GM21447 (cell line): ENCODE results near the gene TCEAL1.
"Not testable (repeated sequence)": the region's sequence is repeated elsewhere in the genome, so short reads cannot be mapped to it uniquely, and the experiment has no call there.

Source experiments
- ATAC-seq: cut with Tn5 transposase; IDR thresholded peaks from one replicate; pipeline ENCODE4 v1.9.1; 2021; ENCODE audit not compliant: unreplicated experiment

The TCEAL1 gene

GRCh38 chrX:103631145-103631544 is 2.4 kb downstream of the TCEAL1 start:
- no peak for ATAC-seq

GRCh38 chrX:103635436-103635835 is 6.7 kb downstream of the TCEAL1 start:
- no peak for ATAC-seq

- ATAC-seq: no peak
Observed at GRCh38 chrX:103637604-103638338, 9.0 kb downstream of the TCEAL1 start.

- not testable (repeated sequence) for ATAC-seq
Observed at GRCh38 chrX:103638479-103639346, 9.9 kb downstream of the TCEAL1 start.

GRCh38 chrX:103640401-103641155 is 11.8 kb downstream of the TCEAL1 start:
- no peak for ATAC-seq

- no peak for ATAC-seq
Observed at GRCh38 chrX:103644125-103644524, 15.3 kb downstream of the TCEAL1 start.

GRCh38 chrX:103647630-103648029 is 18.9 kb downstream of the TCEAL1 start:
- ATAC-seq: no peak

- no peak for ATAC-seq
Observed at GRCh38 chrX:103651151-103651773, 22.5 kb downstream of the TCEAL1 start.

GRCh38 chrX:103655230-103656000 is 26.6 kb downstream of the TCEAL1 start:
- ATAC-seq: not testable (repeated sequence)

- no peak for ATAC-seq
Observed at GRCh38 chrX:103656617-103657016, 27.8 kb downstream of the TCEAL1 start.

- ATAC-seq: not testable (repeated sequence)
Observed at GRCh38 chrX:103657066-103657465, 28.3 kb downstream of the TCEAL1 start.

- ATAC-seq: no peak
Observed at GRCh38 chrX:103658681-103659433, 30.1 kb downstream of the TCEAL1 start.

GRCh38 chrX:103659460-103659859 is 30.7 kb downstream of the TCEAL1 start:
- not testable (repeated sequence) for ATAC-seq

GRCh38 chrX:103663981-103664762 is 35.4 kb downstream of the TCEAL1 start:
- ATAC-seq: no peak

GRCh38 chrX:103666202-103667107 is 37.7 kb downstream of the TCEAL1 start:
- no peak for ATAC-seq

GRCh38 chrX:103669745-103670144 is 41.0 kb downstream of the TCEAL1 start:
- no peak for ATAC-seq
